Testis (tissue), 3 donors: ENCODE results near the gene ASPM. TPM values are rescaled to one million over a fixed set of nuclear protein-coding genes. Genes with fewer than 3 reads are reported as not detected.

Experiments
- DNase-seq: peaks from one replicate; pipeline ENCODE4 v3.0.0-alpha.2; 2019
- H3K27ac ChIP-seq, 2 donors: fragments of 200-600 bp; sonication (generic); one replicate each; pipeline ENCODE4 v1.5.1; 2019
- H3K27me3 ChIP-seq: fragments of 200-600 bp; sonication (generic); one replicate; pipeline ENCODE4 v1.5.1; 2019
- H3K36me3 ChIP-seq: fragments of 200-600 bp; sonication (generic); one replicate; pipeline ENCODE4 v1.5.1; 2017; ENCODE audit warnings: low read depth; ENCODE audit errors: missing control alignments
- H3K4me1 ChIP-seq: fragments of 200-600 bp; sonication (generic); one replicate; pipeline ENCODE4 v1.5.1; 2019
- H3K4me3 ChIP-seq, 2 donors: fragments of 200-600 bp; sonication (generic); one replicate each; pipeline ENCODE4 v1.5.1; 2017 to 2019
- H3K9me3 ChIP-seq: fragments of 200-600 bp; sonication (generic); one replicate; pipeline ENCODE4 v1.5.1; 2017
- POLR2A ChIP-seq: fragments of 450-650 bp; IDR thresholded peaks from one replicate; pipeline ENCODE4 v1.6.1; 2017; ENCODE audit warnings: antibody characterized with exemption, mild to moderate bottlenecking, moderate library complexity
- WGBS, 2 donors: methylation state at CpG; one replicate each; pipeline ENCODE4 v1.1.5; 2018; 5-methylcytosine and 5-hydroxymethylcytosine counted together
- intact Hi-C: fragments of 100-400 bp; cut with DNase I; formaldehyde crosslinking; loops from one replicate; pipeline ENCODE4 v1.15.1; 2023; ENCODE audit warnings: low total_unique reads
- polyA plus RNA-seq: library from polyadenylated mRNA; stranded (reverse); fragments of 350-450 nt; fragmentation: Illumina TruSeq; extraction: RNeasy Lipid Tissue Mini Kit (QIAGEN cat#74804); gene quantifications from one replicate; pipeline ENCODE4 v1.2.3, GENCODE V29; 2014; ENCODE audit warnings: low read depth, low replicate concordance; ENCODE audit not compliant: insufficient read depth
- total RNA-seq, 2 donors: library from RNA; depleted of rRNA; stranded (reverse); fragments of >200 nt; gene quantifications; one replicate each; pipeline ENCODE4 v1.2.3, GENCODE V29; 2016
- TF ChIP-seq, protein P1 (sequence below), 3 experiments: fragments of 450-650 bp in 2 of 3; fragments of 200-600 bp in 1 of 3; sonication (generic) in 1 of 3; IDR thresholded peaks; one replicate each; pipeline ENCODE4 v1.5.1; 2016 to 2019; ENCODE audit warnings: antibody characterized with exemption in 3 of 3, mild to moderate bottlenecking in 2 of 3, moderate library complexity in 1 of 3

Gene ASPM
- total and polyA plus RNA-seq, 3 donors from 2014 or later: 1.6 to 13.4 (median 10.6) TPM

DNA sequence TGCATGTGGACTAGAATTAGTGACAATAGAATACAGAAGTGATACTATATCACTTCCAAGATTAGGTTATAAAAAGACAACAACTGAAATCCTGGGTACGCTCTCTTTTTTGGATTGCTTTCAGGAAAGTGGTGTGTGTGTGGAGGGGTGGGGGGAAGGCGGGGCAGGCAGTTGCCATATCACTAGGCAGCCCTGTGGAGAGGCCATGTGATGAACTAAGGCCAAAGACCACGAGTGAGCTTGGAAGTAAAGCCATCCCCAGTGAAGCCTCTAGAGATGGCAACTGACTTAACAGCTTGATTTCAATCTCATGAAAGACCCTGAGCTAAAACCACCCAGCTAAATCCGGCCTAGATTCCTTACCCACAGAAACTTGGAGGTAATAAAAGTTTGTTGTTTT is 6.2 kb upstream of the ASPM start:
- DNase-seq: no peak
- Histone ChIP-seq H3K9me3 (no peaks in the 10 kb centered on the region), H3K4me3 (no peak overlapping the region), H3K27me3 (no peaks in the 10 kb centered on the region), H3K27ac (no peak overlapping the region), H3K36me3 (no peaks in the 10 kb centered on the region), H3K4me1 (no peaks in the 10 kb centered on the region)
- intact Hi-C loops: no loop called here
- no peak for TF ChIP-seq POLR2A
- TF ChIP-seq, protein P1, sequence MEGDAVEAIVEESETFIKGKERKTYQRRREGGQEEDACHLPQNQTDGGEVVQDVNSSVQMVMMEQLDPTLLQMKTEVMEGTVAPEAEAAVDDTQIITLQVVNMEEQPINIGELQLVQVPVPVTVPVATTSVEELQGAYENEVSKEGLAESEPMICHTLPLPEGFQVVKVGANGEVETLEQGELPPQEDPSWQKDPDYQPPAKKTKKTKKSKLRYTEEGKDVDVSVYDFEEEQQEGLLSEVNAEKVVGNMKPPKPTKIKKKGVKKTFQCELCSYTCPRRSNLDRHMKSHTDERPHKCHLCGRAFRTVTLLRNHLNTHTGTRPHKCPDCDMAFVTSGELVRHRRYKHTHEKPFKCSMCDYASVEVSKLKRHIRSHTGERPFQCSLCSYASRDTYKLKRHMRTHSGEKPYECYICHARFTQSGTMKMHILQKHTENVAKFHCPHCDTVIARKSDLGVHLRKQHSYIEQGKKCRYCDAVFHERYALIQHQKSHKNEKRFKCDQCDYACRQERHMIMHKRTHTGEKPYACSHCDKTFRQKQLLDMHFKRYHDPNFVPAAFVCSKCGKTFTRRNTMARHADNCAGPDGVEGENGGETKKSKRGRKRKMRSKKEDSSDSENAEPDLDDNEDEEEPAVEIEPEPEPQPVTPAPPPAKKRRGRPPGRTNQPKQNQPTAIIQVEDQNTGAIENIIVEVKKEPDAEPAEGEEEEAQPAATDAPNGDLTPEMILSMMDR (IDR thresholded peaks at IDR 0.05): no peak
- WGBS, 2 donors: 75 to 84% methylated on average over 4 of the region's 4 CpGs

DNA sequence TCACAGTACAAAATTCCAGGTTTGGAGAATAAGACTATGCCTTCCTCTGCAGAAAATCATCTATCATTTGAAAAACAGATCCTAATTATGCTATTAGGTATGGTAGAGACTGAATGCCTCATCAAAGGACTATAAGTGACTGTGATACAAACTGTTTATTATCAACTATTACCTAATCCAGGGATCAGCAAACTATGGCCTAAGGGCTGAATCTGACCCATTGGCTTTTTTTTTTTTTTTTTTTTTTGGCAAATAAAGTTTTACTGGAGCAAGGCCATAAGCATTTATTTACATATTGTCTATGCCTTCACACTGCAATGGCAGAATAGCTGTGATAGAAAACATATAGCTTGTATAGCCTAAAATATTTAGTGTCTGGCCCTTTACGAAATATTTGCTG is 4.7 kb upstream of the ASPM start:
- DNase-seq: no peak
- no peak overlapping the region for H3K27ac ChIP-seq
- intact Hi-C loops: no loop called here
- H3K27me3 ChIP-seq: no peaks in the 10 kb centered on the region
- TF ChIP-seq, protein P1 (IDR thresholded peaks at IDR 0.05): no peak
- no peak for TF ChIP-seq POLR2A
- H3K9me3 ChIP-seq: no peaks in the 10 kb centered on the region
- H3K4me3 ChIP-seq: no peak overlapping the region
- 90 to 100% methylated on average over 1 of the region's 1 CpG for WGBS, 2 donors
- no peaks in the 10 kb centered on the region for H3K4me1 ChIP-seq
- no peaks in the 10 kb centered on the region for H3K36me3 ChIP-seq

- Histone ChIP-seq H3K9me3 (no peaks in the 10 kb centered on the region), H3K27ac (no peak overlapping the region), H3K4me1 (no peaks in the 10 kb centered on the region), H3K27me3 (no peaks in the 10 kb centered on the region), H3K36me3 (no peaks in the 10 kb centered on the region), H3K4me3 (no peak overlapping the region)
- TF ChIP-seq, protein P1 (IDR thresholded peaks at IDR 0.05): no peak
- TF ChIP-seq POLR2A: no peak
- 89 to 93% methylated on average over 3 of the region's 3 CpGs for WGBS, 2 donors
- no peak for DNase-seq
- intact Hi-C loops: no loop called here
Measured at GRCh38 chr1:197150336-197151005, 4.0 kb upstream of the ASPM start.

GRCh38 chr1:197149340-197149739 is 2.9 kb upstream of the ASPM start:
- no peaks in the 10 kb centered on the region for H3K36me3 ChIP-seq
- H3K4me3 ChIP-seq: no peak overlapping the region
- no peak overlapping the region for H3K27ac ChIP-seq
- DNase-seq: no peak
- no peaks in the 10 kb centered on the region for H3K9me3 ChIP-seq
- no peaks in the 10 kb centered on the region for H3K4me1 ChIP-seq
- no peaks in the 10 kb centered on the region for H3K27me3 ChIP-seq
- WGBS, 2 donors: 93 to 94% methylated on average over 2 of the region's 2 CpGs
- intact Hi-C loops: no loop called here
- no peak for TF ChIP-seq POLR2A
- TF ChIP-seq, protein P1 (IDR thresholded peaks at IDR 0.05): no peak

- H3K4me3 ChIP-seq: peak overlapping the region; percentile 65 to 77
- WGBS, 2 donors: 15 to 20% methylated on average over 11 of the region's 11 CpGs
- no peaks in the 10 kb centered on the region for H3K4me1 ChIP-seq
- intact Hi-C loops: no loop called here
- no peak overlapping the region for H3K27ac ChIP-seq
- no peaks in the 10 kb centered on the region for H3K9me3 ChIP-seq
- TF ChIP-seq POLR2A: no peak
- TF ChIP-seq, protein P1 (IDR thresholded peaks at IDR 0.05): no peak
- no peak for DNase-seq
- H3K36me3 ChIP-seq: no peaks in the 10 kb centered on the region
- no peaks in the 10 kb centered on the region for H3K27me3 ChIP-seq
Measured at GRCh38 chr1:197145446-197146024, 934 bp downstream of the ASPM start.
